Stimulated activated naive CD8-positive, alpha-beta T cell treated with anti-CD3 and anti-CD28 coated beads, Interleukin-15, Interleukin-2, amounts not matched to agents 100 ng/mL and 50 ng/mL, for 24 hours (primary cell): ENCODE measurements around the gene BDH1.

Source experiments
- H3K27ac Mint-ChIP-seq: one replicate; pipeline ENCODE4 v1.8.0; 2021; ENCODE audit warnings: mild to moderate bottlenecking, mixed read lengths
- H3K27me3 Mint-ChIP-seq: one replicate; pipeline ENCODE4 v1.8.0; 2021; ENCODE audit warnings: mixed read lengths
- H3K36me3 Mint-ChIP-seq: one replicate; pipeline ENCODE4 v1.8.0; 2021; ENCODE audit warnings: low read depth, mixed read lengths
- H3K4me1 Mint-ChIP-seq: one replicate; pipeline ENCODE4 v1.8.0; 2021; ENCODE audit warnings: low read depth, mixed read lengths
- H3K4me3 Mint-ChIP-seq: one replicate; pipeline ENCODE4 v1.8.0; 2021; ENCODE audit warnings: mild to moderate bottlenecking, mixed read lengths
- H3K9me3 Mint-ChIP-seq: one replicate; pipeline ENCODE4 v1.8.0; 2021; ENCODE audit warnings: mixed read lengths

Gene BDH1

DNA sequence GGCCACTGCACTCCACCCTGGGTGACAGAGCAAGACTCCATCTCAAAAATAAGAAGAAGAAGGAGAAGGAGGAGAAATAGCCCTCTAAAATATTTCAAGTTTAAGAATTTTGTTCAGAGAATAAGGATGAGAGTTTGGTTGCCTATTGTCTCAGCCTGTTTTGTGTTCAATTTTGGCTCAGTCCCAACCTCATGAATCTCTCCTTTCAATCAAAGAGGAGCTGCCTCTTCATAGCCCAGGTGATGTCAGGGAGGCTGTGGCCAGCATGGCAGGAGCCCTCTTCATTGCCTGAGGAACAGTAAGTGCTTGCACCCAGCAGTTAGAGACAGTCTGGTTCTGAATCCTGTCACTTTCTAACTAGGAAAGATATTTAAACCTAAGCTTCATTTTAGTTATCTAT lies 55.0 kb downstream of the BDH1 start:
- Mint-ChIP-seq H3K27me3 (no peaks in the 10 kb centered on the region), H3K9me3 (no peaks in the 10 kb centered on the region), H3K36me3 (no peaks in the 10 kb centered on the region), H3K4me1 (no peaks in the 10 kb centered on the region), H3K4me3 (no peak overlapping the region), H3K27ac (no peak overlapping the region)

DNA sequence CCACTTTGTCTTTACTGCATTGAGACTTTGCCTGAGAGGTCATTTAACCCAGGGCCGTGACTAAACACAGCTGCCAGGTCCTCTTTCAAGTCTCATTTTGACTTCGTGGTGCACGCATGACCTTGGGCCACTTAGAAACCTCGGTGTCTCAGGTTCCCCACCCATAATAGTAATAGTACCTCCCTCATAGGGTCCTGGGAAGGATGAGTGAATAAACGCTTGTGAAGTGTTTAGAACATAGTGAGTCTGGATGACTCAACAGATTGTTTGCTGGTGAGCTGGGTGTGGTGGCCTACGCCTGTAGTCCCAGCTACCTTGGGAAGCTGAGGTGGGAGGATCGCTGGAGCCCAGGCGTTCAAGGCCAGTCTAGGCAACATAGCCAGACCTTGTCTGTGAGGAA lies 56.3 kb downstream of the BDH1 start:
- Mint-ChIP-seq H3K27ac (no peak overlapping the region), H3K4me1 (no peaks in the 10 kb centered on the region), H3K4me3 (no peak overlapping the region), H3K36me3 (no peaks in the 10 kb centered on the region), H3K9me3 (no peaks in the 10 kb centered on the region), H3K27me3 (no peaks in the 10 kb centered on the region)

DNA sequence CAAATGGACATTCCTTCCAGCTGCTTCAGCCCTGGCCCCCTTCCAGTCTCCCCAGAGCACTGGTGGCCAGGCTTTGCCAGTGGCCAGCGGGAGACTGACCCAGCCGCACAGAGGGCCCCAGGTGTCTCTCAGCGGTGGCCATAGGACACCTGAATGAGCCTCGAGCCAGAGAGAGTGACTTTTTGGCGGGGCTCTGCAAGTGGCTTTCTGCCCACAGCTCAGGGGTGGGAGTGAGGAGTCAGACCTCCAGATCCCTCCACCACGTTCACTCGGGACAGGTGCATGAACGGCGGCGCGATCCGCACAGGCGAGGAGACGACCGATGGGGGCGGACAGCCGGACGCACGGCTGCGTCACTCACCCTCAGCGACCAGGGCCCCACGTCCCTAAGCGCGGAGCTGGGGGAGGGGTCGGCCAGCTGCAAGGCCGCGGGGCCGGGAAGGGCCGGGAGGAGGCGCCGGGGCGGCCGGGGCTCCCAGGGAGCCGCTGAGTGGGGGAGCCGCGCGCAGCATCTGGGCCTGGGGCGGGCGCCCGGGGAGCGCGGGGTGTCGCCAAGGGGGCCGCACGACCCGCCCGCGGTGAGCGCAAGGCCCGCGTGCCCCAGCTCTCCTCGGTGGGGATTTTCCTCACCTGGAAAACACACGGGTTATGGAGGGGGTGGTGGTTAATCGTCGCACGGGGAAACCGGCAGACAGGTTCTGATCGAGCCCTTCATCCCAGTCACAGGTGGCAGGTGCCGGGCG lies 57.1 kb downstream of the BDH1 start:
- H3K27me3 Mint-ChIP-seq, result no peaks in the 10 kb centered on the region
- no peaks in the 10 kb centered on the region for H3K36me3 Mint-ChIP-seq
- no peak overlapping the region for H3K4me3 Mint-ChIP-seq
- no peaks in the 10 kb centered on the region for H3K9me3 Mint-ChIP-seq
- H3K27ac Mint-ChIP-seq, result no peak overlapping the region
- H3K4me1 Mint-ChIP-seq, result no peaks in the 10 kb centered on the region

DNA sequence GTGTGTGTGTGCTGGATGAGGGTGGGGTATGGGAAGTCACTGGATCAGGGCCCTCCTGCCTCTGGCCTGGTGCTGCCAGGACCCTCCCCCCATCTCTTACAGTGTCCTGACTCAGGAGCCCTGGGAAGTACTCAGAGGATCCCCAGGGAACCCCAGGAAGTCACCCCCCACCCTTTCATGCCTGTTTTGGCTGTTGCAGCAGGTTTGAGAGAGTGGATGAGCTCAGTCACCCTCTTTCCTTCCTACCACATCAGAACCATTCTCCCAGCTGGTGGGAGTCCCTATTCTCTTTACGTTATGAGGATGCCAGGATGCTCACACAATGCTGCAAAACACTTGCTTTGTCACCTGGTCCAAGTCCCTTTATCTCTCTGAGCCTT lies 59.0 kb downstream of the BDH1 start:
- no peaks in the 10 kb centered on the region for H3K36me3 Mint-ChIP-seq
- H3K27ac Mint-ChIP-seq, result no peak overlapping the region
- H3K4me3 Mint-ChIP-seq, result no peak overlapping the region
- no peaks in the 10 kb centered on the region for H3K4me1 Mint-ChIP-seq
- H3K9me3 Mint-ChIP-seq, result no peaks in the 10 kb centered on the region
- H3K27me3 Mint-ChIP-seq, result no peaks in the 10 kb centered on the region

DNA sequence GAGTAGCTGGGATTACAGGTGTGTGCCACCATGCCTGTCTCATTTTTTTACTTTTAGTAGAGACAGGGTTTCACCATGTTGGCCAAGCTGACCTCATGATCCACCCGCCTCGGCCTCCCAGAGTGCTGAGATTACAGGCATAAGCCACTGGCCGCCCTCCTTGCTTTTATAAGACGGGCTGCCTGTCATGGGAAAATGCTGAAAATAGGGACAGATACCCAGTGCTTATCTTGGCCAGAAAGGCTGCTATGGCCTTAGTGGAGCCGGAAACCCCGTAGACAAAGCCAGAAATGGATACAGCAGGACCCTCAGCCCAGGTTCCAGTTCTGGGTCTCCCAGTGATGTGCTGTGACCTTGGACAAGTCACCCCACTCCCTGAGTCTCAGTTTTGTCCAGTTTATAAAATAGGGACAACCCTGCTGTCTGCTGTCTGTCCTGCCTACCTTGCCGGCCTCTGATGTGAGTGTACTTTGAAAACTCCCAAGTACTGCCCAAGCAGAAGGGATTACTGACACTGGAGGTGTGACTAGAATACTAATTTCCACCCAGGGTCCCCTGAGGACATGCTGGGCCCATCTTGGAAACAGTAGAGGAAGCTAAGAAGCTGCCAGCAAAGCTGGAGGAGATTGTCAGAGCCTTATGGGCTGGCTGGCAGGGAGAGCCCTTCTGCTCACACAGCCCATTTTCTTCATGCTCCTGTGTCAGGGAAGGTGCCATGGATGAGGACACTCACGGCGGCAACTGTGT lies 59.6 kb downstream of the BDH1 start:
- no peak overlapping the region for H3K27ac Mint-ChIP-seq
- H3K27me3 Mint-ChIP-seq, result no peaks in the 10 kb centered on the region
- no peaks in the 10 kb centered on the region for H3K4me1 Mint-ChIP-seq
- no peaks in the 10 kb centered on the region for H3K36me3 Mint-ChIP-seq
- no peak overlapping the region for H3K4me3 Mint-ChIP-seq
- no peaks in the 10 kb centered on the region for H3K9me3 Mint-ChIP-seq

DNA sequence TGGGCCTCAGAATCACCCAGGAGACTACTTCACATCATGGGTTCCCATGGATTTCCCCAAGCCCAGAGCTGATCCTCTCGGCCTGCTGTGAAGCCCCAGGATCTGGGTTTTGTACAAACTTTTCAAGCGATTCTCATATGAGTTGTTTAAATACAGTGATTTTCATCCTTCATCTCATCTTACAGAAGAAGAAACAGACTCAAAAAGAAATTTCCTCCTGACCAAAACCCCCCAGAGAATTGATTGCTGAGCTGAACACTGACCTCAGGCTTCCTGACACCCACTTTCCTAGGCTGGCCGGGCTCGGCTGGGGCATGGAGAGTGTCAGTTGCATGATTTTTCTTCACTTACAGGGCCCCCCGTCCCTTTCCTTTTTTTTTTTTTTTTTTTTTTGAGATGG lies 60.3 kb downstream of the BDH1 start:
- Mint-ChIP-seq H3K27me3 (no peaks in the 10 kb centered on the region), H3K36me3 (no peaks in the 10 kb centered on the region), H3K4me3 (no peak overlapping the region), H3K27ac (no peak overlapping the region), H3K9me3 (no peaks in the 10 kb centered on the region), H3K4me1 (no peaks in the 10 kb centered on the region)

DNA sequence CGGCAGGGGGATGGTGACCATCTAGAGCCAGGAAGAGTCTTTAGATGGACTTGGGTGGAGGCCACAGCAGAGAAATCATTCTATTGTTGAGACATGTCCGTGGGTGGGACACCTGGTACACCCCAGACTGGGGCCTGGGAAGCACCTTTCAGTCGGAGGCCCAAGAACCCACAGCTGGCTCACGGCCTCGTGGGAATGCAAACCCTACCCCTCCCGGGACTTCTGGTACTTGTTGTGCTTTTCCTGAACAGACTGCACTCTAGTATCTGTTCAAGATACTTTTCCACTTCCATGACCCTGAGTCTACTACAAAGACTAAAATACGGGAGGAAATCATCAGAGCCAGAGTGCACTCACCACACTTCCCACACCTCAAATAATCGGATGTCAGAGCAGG lies 60.7 kb downstream of the BDH1 start:
- no peak overlapping the region for H3K27ac Mint-ChIP-seq
- no peaks in the 10 kb centered on the region for H3K4me1 Mint-ChIP-seq
- H3K9me3 Mint-ChIP-seq, result no peaks in the 10 kb centered on the region
- no peak overlapping the region for H3K4me3 Mint-ChIP-seq
- no peaks in the 10 kb centered on the region for H3K36me3 Mint-ChIP-seq
- H3K27me3 Mint-ChIP-seq, result no peaks in the 10 kb centered on the region

DNA sequence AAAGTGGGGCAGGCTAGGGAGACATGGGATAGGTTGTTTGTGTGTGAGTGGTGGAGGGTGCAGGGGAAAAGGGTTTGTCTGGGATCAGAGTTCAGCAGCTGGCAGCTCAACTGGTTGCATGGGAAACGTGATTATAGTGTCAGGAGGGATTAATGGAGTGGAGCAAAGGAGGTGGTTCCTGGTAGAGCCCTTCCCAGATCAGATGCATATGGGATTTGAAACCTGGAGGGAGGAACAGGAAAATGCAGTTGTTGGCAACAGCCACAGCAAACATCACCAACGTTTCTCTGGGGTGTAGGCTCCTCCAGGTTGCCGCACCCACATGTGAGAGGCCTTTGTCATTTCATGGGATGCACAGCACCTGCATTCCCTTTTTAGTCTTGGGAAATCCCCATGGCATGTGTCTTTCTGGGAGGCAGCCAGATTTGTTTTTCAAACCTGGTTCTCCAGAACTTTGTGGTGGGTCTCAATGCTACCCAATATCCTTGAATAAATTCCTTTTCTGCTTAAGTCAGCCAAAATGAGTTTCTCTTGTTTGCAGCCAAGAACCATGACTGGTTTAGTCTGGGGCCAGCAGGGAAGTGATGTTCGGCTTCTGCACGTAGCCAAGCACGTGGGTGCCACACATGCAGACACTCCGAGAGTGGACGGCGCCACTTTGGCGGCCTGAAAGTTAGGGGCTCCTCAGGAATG lies 61.3 kb downstream of the BDH1 start:
- H3K4me3 Mint-ChIP-seq, result no peak overlapping the region
- no peaks in the 10 kb centered on the region for H3K27me3 Mint-ChIP-seq
- no peaks in the 10 kb centered on the region for H3K36me3 Mint-ChIP-seq

DNA sequence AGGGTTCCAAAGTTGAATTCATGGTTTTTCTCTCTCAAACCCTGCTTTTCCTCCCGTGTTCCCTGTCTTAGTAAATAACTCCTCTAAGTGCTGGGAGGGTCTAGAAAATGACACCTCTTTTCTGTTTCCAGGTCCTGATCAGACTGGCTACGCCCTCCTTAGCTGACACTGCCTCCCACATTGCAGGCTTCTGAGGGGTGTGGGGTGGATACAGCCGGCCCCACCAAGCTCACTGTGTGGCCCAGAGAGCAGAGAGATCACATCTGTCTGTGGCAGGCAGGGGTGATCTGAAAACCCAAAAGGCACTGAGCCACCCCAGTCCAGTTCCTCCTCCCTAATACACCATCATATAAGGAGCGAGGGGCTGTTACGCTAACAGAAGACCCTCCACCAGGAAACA lies 62.7 kb downstream of the BDH1 start:
- Mint-ChIP-seq H3K4me1 (no peaks in the 10 kb centered on the region), H3K27ac (no peak overlapping the region), H3K36me3 (no peaks in the 10 kb centered on the region), H3K27me3 (no peaks in the 10 kb centered on the region), H3K4me3 (no peak overlapping the region), H3K9me3 (no peaks in the 10 kb centered on the region)

More for the DNA sequence above, 61.3 kb downstream of the BDH1 start:
- Mint-ChIP-seq H3K4me1 (no peaks in the 10 kb centered on the region), H3K27ac (no peak overlapping the region), H3K9me3 (no peaks in the 10 kb centered on the region)

DNA sequence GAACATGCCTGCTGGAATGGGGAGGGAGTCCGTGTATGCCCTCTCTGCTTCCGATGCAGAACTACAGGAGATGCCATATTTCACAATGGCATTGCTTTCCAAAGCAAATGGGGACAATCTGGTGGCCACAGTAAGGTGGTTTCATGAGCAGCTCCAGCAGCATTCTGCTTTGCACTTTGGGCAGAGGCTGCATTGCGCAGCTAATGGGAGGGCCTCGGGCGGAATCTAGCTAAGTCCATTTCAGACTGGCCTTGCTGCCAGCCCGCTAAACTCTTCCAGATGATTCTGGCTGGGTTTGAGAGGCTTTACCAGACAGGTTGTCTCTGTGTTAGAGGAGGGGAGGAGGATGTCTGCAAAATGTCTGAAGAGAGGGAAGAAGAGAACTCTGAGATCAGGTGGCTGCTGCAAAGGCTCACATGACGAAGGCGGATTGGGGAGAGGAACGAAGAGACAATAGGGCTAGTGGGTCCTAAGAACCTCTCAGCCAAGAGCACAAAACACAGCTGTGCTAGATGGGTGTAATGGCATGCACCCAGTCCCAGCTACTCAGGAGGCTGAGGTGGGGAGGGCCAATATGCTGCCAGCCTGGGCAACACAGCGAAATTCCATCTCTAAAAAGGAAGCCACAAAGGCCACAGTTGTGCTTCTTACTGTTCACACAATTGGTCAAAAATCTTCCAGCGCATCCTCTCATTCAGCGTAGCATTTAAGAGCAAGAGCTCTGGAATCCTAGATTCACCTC lies 63.7 kb downstream of the BDH1 start:
- no peaks in the 10 kb centered on the region for H3K27me3 Mint-ChIP-seq
- H3K9me3 Mint-ChIP-seq, result no peaks in the 10 kb centered on the region
- no peaks in the 10 kb centered on the region for H3K4me1 Mint-ChIP-seq
- H3K27ac Mint-ChIP-seq, result no peak overlapping the region
- H3K36me3 Mint-ChIP-seq, result no peaks in the 10 kb centered on the region
- H3K4me3 Mint-ChIP-seq, result no peak overlapping the region

DNA sequence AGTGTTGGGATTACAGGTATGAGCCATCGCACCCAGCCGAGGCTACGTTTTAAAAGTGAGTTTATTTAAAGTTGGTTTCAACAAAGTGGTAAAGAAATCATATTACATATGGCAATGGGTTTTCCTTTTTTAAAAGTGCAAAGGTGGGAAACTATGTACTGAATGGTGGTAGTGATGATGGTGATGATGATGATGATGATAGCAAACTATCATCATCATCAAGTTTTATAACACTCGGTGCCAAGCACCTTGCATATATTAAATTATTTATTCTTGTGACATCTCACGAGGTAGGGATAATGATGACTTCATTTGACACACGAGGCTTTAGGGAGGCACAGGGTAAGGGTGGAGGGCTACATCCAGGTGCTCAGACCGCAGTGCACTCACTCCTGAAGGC lies 64.3 kb downstream of the BDH1 start:
- Mint-ChIP-seq H3K9me3 (no peaks in the 10 kb centered on the region), H3K4me1 (no peaks in the 10 kb centered on the region), H3K27ac (no peak overlapping the region), H3K27me3 (no peaks in the 10 kb centered on the region), H3K4me3 (no peak overlapping the region), H3K36me3 (no peaks in the 10 kb centered on the region)

DNA sequence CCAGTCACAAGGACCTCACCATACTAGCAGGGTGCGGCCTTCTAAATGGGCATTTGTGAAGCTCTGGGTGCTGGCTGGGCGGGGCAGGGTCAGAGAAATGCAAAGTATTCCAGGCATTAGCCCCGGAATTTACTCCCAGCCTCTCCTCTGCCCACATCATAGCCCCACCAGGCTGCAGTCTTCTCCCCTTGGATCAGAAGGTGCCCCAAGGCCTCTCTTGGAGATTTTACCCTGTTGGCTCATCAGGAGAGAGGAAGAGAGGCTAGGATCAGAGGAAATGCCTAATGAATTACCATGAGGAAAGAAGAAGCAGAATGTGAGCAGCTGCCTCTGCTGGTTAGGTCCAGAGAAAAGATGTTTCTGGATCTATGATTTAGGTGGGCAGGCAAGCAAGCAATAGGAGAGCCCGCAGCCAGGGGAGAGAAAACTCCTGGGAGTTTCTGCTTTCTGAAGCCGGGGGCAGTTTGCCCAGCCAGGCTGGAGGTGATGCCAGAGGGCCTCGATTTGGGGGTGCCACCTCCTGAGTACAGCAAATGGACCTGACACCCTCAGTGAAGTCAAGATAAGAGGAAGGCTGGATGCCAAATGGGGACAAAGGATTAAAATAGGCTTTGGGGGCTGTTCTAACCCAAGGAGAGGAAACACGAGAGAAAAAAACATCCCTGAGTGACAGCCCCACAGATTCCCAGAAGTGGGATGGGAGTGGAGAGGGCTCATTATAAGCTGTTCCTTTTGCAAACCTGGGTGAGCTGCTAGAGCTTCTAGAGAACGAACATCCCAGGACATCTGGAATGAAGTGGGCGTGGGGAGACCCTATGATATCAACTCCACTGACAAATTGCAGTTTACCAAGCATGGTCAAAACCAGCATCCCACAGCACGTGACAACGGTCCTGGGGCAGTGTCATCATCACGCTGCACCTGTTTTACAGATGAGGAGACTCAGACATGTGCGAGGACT lies 65.4 kb downstream of the BDH1 start:
- Mint-ChIP-seq H3K4me1 (no peaks in the 10 kb centered on the region), H3K9me3 (no peaks in the 10 kb centered on the region), H3K27me3 (no peaks in the 10 kb centered on the region), H3K36me3 (no peaks in the 10 kb centered on the region), H3K27ac (no peak overlapping the region), H3K4me3 (no peak overlapping the region)

DNA sequence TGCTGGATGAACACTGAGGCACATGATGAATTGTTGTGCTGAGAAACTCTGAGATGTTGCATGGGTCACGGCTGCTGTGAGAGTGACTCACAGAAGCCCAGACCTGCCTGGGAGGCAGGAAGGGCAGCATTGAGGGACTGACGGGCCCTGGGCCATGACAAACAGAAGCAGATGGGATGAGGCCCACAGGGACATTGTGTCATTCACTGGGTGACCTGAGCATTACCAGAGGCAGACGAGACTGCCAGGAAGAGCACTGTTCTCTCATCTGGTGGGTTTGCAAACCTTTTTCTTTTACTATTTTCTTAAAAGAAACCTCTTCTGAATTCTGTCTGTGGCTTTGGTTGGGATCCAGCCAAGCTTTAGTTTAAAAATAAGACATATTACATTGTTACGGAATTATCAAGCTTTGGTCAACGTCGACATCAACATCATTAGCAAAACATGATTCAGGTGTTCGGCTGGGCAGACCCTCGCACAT lies 67.8 kb downstream of the BDH1 start:
- no peak overlapping the region for H3K27ac Mint-ChIP-seq
- no peaks in the 10 kb centered on the region for H3K36me3 Mint-ChIP-seq
- H3K27me3 Mint-ChIP-seq, result no peaks in the 10 kb centered on the region
- H3K4me1 Mint-ChIP-seq, result no peaks in the 10 kb centered on the region
- no peaks in the 10 kb centered on the region for H3K9me3 Mint-ChIP-seq
- H3K4me3 Mint-ChIP-seq, result no peak overlapping the region

DNA sequence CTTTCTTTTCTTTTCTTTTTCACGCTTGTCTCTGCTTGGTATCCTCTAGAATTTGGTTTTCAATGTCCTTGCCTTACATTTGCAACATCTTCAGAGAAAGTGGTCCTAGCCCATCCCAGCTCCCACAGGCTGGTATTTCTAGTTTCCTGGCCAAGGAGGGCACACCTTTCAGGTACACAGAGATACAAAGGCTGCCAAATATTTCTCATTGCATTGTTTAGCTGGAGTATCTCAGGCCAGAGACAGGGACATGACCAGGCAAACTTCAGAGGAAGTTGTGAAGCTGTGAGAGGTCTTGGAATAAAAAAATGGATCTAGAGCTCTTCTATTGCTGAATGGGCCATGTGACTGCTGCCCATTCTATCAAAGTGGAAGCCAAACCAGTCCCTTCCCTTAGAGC lies 68.9 kb downstream of the BDH1 start:
- no peaks in the 10 kb centered on the region for H3K9me3 Mint-ChIP-seq
- H3K27me3 Mint-ChIP-seq, result no peaks in the 10 kb centered on the region
- H3K4me3 Mint-ChIP-seq, result no peak overlapping the region
- no peak overlapping the region for H3K27ac Mint-ChIP-seq
- no peaks in the 10 kb centered on the region for H3K36me3 Mint-ChIP-seq
- H3K4me1 Mint-ChIP-seq, result no peaks in the 10 kb centered on the region
